CD1c-positive myeloid dendritic cell (primary cell): Measurements from ENCODE around the gene PPM1D.
"Not testable (repeated sequence)": the region's sequence is repeated elsewhere in the genome, so short reads cannot be mapped to it uniquely, and the experiment has no call there.

Source experiments
- DNase-seq: peaks from one replicate; pipeline ENCODE4 v3.0.0-alpha.2; 2016; ENCODE audit errors: extremely low spot score

Gene PPM1D

GRCh38 chr17:60668741-60669140, 68.7 kb downstream of the PPM1D start:
- DNase-seq: not testable (repeated sequence)

- DNase-seq: no peak
These were observed 71.5 kb downstream of the PPM1D start for GRCh38 chr17:60671482-60671881.

- not testable (repeated sequence) for DNase-seq
These were observed 74.6 kb downstream of the PPM1D start for GRCh38 chr17:60674637-60675036.

GRCh38 chr17:60675997-60676396, 76.0 kb downstream of the PPM1D start:
- DNase-seq: no peak

GRCh38 chr17:60676758-60677307, 76.8 kb downstream of the PPM1D start:
- DNase-seq: no peak

GRCh38 chr17:60677308-60678117, 77.5 kb downstream of the PPM1D start, which contains the start of gene BCAS3:
BCAS3 (plus strand) TSS chr17:60677851.
- peak; percentile 99 for DNase-seq

- DNase-seq: no peak
These were observed 78.1 kb downstream of the PPM1D start for GRCh38 chr17:60678118-60678444.

GRCh38 chr17:60679287-60679686, 79.3 kb downstream of the PPM1D start:
- no peak for DNase-seq

GRCh38 chr17:60680754-60681153, 80.8 kb downstream of the PPM1D start:
- no peak for DNase-seq

- no peak for DNase-seq
These were observed 85.4 kb downstream of the PPM1D start for GRCh38 chr17:60685437-60685836.

GRCh38 chr17:60695960-60696359, 96.0 kb downstream of the PPM1D start:
- no peak for DNase-seq

GRCh38 chr17:60699090-60699489, 99.1 kb downstream of the PPM1D start:
- DNase-seq: no peak

GRCh38 chr17:60704170-60704569, 104.2 kb downstream of the PPM1D start:
- no peak for DNase-seq

GRCh38 chr17:60712675-60713074, 112.7 kb downstream of the PPM1D start:
- DNase-seq: no peak

GRCh38 chr17:60713608-60714007, 113.6 kb downstream of the PPM1D start:
- no peak for DNase-seq
